ENCODE results near the gene GPATCH8.

- TF ChIP-seq CTCF (IDR thresholded peaks at IDR 0.05), result no peak
- no peak for TF ChIP-seq POLR2AphosphoS5 (IDR thresholded peaks at IDR 0.05)
- TF ChIP-seq EP300 (IDR thresholded peaks at IDR 0.05), result no peak
- no peak for TF ChIP-seq POLR2A (IDR thresholded peaks at IDR 0.05)
These were observed 16.0 kb downstream of the GPATCH8 start for GRCh38 chr17:44487170-44487569.
